ENCODE results near the gene ABCC11. TPM values are rescaled to one million over a fixed set of nuclear protein-coding genes. Genes with fewer than 3 reads are reported as not detected.

The ABCC11 gene
- 0.12 to 0.22 TPM (median 0.17 TPM) in 4 of 5 replicates, not detected in the other for total RNA-seq (2022; extraction: Qiagen RNA extraction; ENCODE audit: low read depth)

DNA sequence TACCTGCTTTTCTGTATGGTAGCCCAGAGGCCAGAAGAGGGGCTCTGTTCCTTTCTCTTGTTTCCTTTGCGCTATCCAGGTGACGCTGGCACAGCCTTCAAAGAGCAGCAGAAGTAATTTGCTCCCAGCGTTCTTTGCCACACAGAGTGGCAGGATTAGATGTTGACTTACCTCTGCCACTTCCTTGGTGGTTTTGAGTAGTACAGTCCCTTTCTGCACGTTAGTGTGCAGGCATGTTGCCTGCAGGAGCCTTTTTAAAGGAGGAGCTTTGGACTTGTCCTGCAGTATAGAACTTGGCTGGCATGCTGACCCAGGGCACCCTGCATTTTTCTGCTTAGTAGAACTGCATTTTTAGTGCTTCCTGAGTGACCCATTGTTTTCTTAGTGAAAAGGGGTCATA is at the start of gene ABCC11:
Gene ABCC11, minus strand, starts transcription at position 229 of the 400 bp plus-strand sequence. CDS start 15,618 bp downstream, outside the sequence.

DNA sequence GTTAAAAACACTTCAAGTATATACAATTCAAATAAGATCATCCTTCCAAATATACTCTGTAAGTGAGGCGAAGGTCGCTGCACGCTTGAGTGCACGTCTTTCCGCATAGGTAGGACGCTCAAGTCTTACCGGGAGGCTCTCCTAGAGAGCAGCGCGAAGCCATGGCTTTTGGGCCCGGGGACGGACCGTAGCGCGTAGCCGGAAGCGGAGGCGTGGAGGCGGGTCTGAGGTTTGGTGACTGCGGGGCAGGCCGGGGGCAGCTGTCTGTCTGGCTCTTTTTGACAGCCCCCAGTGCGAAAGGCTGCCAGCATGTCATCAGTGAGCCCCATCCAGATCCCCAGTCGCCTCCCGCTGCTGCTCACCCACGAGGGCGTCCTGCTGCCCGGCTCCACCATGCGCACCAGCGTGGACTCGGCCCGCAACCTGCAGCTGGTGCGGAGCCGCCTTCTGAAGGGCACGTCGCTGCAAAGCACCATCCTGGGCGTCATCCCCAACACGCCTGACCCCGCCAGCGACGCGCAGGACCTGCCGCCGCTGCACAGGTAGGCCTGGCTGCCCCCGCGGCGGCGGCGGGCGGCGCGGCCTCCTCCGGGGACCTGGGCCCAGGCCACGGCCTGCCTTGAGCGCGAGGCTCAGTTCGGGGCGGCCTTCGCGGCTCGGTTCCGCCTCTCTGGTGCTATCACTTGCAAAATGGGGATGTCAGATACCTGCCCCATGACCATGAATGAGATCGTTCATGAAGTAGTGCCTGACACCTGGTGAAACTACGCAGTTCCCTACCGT is 3.1 kb downstream of the ABCC11 start, which contains the start of gene LONP2:
Gene LONP2, plus strand, starts transcription at position 221 of the 783 bp plus-strand sequence. Its CDS starts 89 bp downstream, at position 310.

DNA sequence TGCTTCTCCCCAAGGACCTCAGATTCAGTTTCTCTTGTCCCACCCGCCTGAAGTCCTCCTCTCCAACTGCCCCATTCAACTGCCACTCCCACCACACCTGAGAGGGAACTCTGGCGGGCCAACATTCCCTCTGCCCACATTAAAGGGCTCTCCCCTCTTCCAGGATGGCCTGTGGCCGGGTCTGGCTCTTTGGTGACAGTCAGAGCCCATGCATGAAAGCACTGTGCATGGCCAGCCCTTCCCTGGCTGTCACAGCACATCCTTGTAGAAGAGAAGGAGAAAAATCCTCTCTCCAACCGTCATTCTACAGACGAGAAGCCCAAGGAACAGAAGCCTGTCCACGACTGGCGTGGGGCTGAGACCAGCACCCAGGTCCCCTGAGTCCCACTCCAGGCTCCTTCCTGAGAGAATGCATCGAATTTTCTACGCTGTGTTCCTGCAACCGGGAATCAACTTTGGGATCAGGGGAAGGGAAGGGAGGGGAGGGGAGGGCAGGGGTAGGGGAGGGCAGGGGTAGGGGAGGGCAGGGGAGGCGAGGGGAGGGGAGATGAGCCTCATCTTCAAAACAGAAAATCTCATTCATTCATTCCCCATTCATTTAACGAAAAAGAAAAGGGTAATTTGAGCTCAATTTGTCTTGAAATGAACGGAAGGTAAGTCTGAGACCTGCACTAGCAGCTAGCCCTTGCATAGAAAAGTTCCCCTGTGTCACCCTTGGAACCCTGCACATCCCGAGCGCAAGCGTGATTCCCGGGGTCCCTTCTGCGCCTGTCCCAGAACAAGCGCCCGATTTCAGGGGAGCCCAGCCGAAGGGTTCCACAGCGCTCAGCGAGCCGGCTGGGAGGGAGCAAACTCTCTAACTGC is 91.2 kb downstream of the ABCC11 start, which contains the start of gene ABCC12:
Gene ABCC12, minus strand, starts transcription at position 68 of the 864 bp plus-strand sequence. CDS start 9,569 bp downstream, outside the sequence.

Other genes starting within 250 kb of the ABCC11 start
- 0.06 to 0.22 TPM (median 0.20 TPM) in 3 of 5 replicates, not detected in the others for gene ABCC12, start 91.5 kb downstream of the ABCC11 start, total RNA-seq (2022; extraction: Qiagen RNA extraction; ENCODE audit: low read depth)
- gene LONP2, start 3.2 kb downstream of the ABCC11 start, total RNA-seq (2022; extraction: Qiagen RNA extraction; ENCODE audit: low read depth): 25.4 to 34.0 TPM (median 28.9 TPM) in 5 replicates
- 10.5 to 14.5 TPM (median 13.5 TPM) in 5 replicates for gene SIAH1, start 137.9 kb upstream of the ABCC11 start, total RNA-seq (2022; extraction: Qiagen RNA extraction; ENCODE audit: low read depth)